Esophagus squamous epithelium (tissue), 5 donors: ENCODE results near the gene GRPEL1. TPM values are rescaled to one million over a fixed set of nuclear protein-coding genes. Genes with fewer than 3 reads are reported as not detected.

Experiments
- DNase-seq: peaks from one replicate; lab custom pipeline; 2025; lab: John Stamatoyannopoulos, UW
- H3K27ac ChIP-seq, 4 donors: fragments of 200-600 bp; sonication (generic); one replicate each; pipeline ENCODE4 v1.5.1; 2016 to 2019; ENCODE audit warnings: mild to moderate bottlenecking in 1 of 4
- H3K27me3 ChIP-seq, 4 donors: fragments of 200-600 bp; sonication (generic); 1 replicate in 3 of 4; 2 replicates in 1 of 4; pipeline versions ENCODE4 v1.5.1 to v1.6.0; 2017 to 2021; ENCODE audit warnings: antibody characterized with exemption in 1 of 4
- H3K36me3 ChIP-seq, 3 donors: fragments of 200-600 bp; sonication (generic); one replicate each; pipeline ENCODE4 v1.5.1; 2016 to 2019
- H3K4me1 ChIP-seq, 3 donors: fragments of 200-600 bp; sonication (generic); one replicate each; pipeline ENCODE4 v1.5.1; 2017 to 2019
- H3K4me3 ChIP-seq, 4 donors: fragments of 200-600 bp; sonication (generic); 1 replicate in 3 of 4; 2 replicates in 1 of 4; pipeline ENCODE4 v1.5.1; 2016 to 2019; ENCODE audit warnings: mild to moderate bottlenecking in 2 of 4, moderate library complexity in 1 of 4
- H3K9me3 ChIP-seq, 3 donors: fragments of 200-600 bp; sonication (generic); one replicate each; pipeline ENCODE4 v1.5.1; 2016 to 2019
- POLR2A ChIP-seq, 4 donors: fragments of 450-650 bp; IDR thresholded peaks; one replicate each; pipeline ENCODE4 v1.6.1; 2017; ENCODE audit warnings: antibody characterized with exemption in 4 of 4, mild to moderate bottlenecking in 4 of 4, moderate library complexity in 3 of 4
- WGBS, 2 donors: methylation state at CpG; one replicate each; pipeline ENCODE4 v1.1.5; 2018; 5-methylcytosine and 5-hydroxymethylcytosine counted together
- intact Hi-C: fragments of 100-400 bp; cut with DNase I; formaldehyde crosslinking; loops from one replicate; pipeline ENCODE4 v1.15.0; 2022
- total RNA-seq, 4 donors: library from RNA; depleted of rRNA; stranded (reverse); fragments of >200 nt; gene quantifications; one replicate each; pipeline ENCODE4 v1.1.0, GENCODE V29; 2016
- TF ChIP-seq, protein P1 (sequence below), 6 experiments: fragments of 450-650 bp in 4 of 6; fragments of 200-600 bp in 2 of 6; sonication (generic) in 2 of 6; IDR thresholded peaks; one replicate each; pipeline ENCODE4 v1.5.1; 2016 to 2019; ENCODE audit warnings: antibody characterized with exemption in 6 of 6, mild to moderate bottlenecking in 4 of 6, moderate library complexity in 4 of 6
- donor health status: DM: yes; HTN: yes; CAD: no.

GRPEL1 gene
- total RNA-seq, 4 donors from 2014 or later = 16.6 to 30.6 (median 20.7) TPM

DNA sequence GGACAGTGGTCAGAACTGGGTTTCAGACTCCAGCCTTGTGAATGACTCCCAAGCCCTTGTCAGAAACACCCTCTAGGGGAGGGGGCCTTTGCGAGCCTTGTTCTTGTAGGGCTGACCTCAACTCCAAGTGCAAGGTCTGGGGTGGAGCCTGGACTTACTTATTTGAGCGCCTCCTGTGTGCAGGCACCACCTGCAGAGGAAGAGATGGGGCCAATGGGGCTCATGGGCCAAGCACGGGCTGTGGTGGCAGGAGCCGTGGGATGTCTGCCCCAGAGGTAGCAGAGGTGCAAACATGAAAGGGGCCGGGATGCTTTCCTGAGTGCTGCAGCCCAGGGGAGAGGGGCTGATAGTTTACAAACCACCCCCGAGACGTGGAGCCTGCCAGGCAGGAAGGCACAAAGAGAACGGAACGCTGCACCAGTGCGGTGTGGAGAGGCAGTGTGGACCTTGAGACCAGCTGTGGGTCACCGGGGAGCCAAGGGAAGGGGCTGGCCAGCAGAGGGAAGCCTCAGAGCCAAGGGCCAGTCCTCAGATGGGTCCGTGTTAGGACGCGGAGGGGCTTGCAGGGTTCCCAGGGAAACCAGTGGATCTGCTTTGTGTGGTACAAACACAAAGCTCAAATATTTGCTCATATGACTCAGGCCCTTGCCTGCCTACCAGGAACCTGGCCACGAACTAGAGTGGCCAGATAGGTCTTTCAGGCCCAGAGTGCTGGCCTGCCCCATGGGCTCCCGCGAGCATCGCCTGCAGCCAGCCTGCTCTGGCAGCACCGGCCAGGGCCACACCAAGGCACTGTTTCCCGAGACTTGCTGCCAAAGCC is 33.4 kb downstream of the GRPEL1 start:
- intact Hi-C loops = no loop called here
- Histone ChIP-seq H3K27me3 (no peaks in the 10 kb centered on the region), H3K9me3 (no peaks in the 10 kb centered on the region), H3K27ac (no peak overlapping the region), H3K4me3 (no peak overlapping the region), H3K4me1 (peaks cover 3 to 10% (median 7%) of the 10 kb centered on the region in 3 donors), H3K36me3 (peaks cover 12 to 43% (median 28%) of the 10 kb centered on the region in 3 donors)
- no peak for TF ChIP-seq POLR2A (IDR thresholded peaks at IDR 0.05)
- WGBS, 2 donors = 45 to 60% methylated on average over 12 to 16 of the region's 20 CpGs
- DNase-seq = no peak

DNA sequence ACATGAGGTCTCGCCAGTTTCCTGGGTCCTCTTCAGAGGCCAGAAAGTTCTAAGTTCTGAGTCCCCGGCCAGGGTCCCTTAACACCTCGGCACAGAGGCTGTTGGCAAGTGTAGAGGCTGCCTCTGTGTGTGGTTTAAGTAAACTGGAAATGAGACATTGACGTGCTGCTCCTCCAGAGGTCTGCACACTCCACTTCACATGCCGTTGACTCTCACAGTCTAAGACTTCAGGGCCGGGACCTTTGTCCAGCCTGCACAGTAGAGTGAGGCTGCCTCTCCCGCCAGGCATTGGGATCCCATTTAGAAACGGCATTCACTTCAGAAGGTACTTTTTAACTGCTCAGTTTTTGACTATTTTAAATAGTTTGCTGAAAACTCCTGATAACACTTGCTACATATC is 35.3 kb downstream of the GRPEL1 start:
- H3K27ac ChIP-seq = no peak overlapping the region
- TF ChIP-seq, protein P1, sequence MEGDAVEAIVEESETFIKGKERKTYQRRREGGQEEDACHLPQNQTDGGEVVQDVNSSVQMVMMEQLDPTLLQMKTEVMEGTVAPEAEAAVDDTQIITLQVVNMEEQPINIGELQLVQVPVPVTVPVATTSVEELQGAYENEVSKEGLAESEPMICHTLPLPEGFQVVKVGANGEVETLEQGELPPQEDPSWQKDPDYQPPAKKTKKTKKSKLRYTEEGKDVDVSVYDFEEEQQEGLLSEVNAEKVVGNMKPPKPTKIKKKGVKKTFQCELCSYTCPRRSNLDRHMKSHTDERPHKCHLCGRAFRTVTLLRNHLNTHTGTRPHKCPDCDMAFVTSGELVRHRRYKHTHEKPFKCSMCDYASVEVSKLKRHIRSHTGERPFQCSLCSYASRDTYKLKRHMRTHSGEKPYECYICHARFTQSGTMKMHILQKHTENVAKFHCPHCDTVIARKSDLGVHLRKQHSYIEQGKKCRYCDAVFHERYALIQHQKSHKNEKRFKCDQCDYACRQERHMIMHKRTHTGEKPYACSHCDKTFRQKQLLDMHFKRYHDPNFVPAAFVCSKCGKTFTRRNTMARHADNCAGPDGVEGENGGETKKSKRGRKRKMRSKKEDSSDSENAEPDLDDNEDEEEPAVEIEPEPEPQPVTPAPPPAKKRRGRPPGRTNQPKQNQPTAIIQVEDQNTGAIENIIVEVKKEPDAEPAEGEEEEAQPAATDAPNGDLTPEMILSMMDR (IDR thresholded peaks at IDR 0.05) = no peak
- TF ChIP-seq POLR2A (IDR thresholded peaks at IDR 0.05) = no peak
- no peak for DNase-seq
- 76 to 83% methylated on average over 5 to 7 of the region's 8 CpGs for WGBS, 2 donors
- H3K27me3 ChIP-seq = no peaks in the 10 kb centered on the region
- H3K36me3 ChIP-seq = peaks cover 12 to 61% (median 28%) of the 10 kb centered on the region in 3 donors
- H3K4me1 ChIP-seq = peaks cover 3 to 10% (median 7%) of the 10 kb centered on the region in 3 donors
- intact Hi-C loops = no loop called here
- no peaks in the 10 kb centered on the region for H3K9me3 ChIP-seq
- H3K4me3 ChIP-seq = no peak overlapping the region

DNA sequence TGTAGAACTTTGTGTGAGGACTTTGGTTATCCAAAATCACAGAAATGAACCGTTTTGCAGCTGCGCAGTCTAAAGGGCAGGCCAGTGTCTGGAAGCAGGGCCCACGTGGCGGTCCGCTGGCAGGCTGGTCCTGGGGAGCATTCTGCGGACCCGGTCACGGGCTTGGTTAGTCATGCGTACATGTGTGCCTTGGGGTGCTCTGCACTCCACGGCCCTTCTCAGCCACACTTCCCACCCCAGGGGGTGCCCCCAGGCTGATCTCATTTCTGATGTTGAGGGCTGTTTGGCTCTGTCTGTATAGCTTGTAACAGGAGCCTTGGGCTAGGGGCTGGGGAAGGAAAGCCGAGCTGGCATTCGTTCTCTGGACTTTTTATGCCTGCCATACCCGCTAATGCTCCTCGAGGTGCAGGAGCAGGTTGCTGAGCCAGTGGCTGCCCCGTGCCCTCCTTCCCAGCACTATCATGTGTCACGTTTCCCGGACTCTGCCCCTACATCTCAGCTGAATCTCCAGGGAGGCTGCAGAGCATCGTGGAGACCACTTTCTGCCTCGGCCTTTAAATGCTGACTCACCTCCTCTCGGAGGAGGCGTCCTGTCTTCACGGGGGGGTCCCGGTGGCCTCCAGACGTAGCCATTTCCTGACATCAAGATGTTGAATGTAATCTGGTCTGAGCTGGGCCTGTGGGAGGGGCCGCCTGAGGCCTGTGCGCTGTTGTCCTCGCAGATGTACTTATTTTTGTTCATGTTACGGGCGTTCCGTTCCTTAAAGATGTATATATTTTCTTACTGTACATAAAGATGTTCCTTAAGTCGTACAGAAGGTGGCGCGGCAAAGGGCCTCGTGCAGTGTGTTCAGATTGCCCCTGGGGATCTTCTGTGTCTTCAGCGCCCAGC is 36.1 kb downstream of the GRPEL1 start:
- H3K27ac ChIP-seq = no peak overlapping the region
- no peak for TF ChIP-seq POLR2A (IDR thresholded peaks at IDR 0.05)
- TF ChIP-seq, protein P1 (IDR thresholded peaks at IDR 0.05) = no peak
- 76 to 93% methylated on average over 11 to 29 of the region's 35 CpGs for WGBS, 2 donors
- peaks cover 12 to 69% (median 30%) of the 10 kb centered on the region in 3 donors for H3K36me3 ChIP-seq
- H3K4me1 ChIP-seq = peaks cover 3 to 10% (median 7%) of the 10 kb centered on the region in 3 donors
- H3K4me3 ChIP-seq = no peak overlapping the region
- intact Hi-C loops = no loop called here
- H3K27me3 ChIP-seq = no peaks in the 10 kb centered on the region
- H3K9me3 ChIP-seq = no peaks in the 10 kb centered on the region
- DNase-seq = no peak

DNA sequence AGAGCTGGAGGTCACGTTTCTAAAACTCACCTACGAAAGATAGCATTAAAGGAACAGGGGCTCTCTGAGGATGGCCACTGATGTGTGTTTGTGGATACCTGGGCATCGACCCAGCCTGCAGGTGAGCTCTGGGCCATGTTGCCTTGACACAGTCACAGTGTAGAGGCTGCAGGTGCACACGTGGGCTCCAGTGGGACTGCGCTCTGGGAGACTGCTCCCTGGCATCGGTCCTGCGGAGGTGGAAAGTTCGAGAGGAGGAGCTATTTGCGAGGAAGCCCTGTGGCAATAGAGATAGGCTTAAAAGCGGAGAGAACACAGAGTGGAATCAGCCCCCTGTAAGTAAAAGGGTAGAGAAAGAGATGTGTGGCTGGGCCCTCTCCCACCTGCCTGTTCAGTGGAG is 37.0 kb downstream of the GRPEL1 start:
- peaks cover 3 to 10% (median 7%) of the 10 kb centered on the region in 3 donors for H3K4me1 ChIP-seq
- no peak for TF ChIP-seq POLR2A (IDR thresholded peaks at IDR 0.05)
- TF ChIP-seq, protein P1 (IDR thresholded peaks at IDR 0.05) = no peak
- intact Hi-C loops = no loop called here
- 84 to 88% methylated on average over 6 to 8 of the region's 10 CpGs for WGBS, 2 donors
- H3K9me3 ChIP-seq = no peaks in the 10 kb centered on the region
- no peak overlapping the region for H3K27ac ChIP-seq
- no peak for DNase-seq
- no peaks in the 10 kb centered on the region for H3K27me3 ChIP-seq
- H3K4me3 ChIP-seq = no peak overlapping the region
- peaks cover 12 to 79% (median 35%) of the 10 kb centered on the region in 3 donors for H3K36me3 ChIP-seq

DNA sequence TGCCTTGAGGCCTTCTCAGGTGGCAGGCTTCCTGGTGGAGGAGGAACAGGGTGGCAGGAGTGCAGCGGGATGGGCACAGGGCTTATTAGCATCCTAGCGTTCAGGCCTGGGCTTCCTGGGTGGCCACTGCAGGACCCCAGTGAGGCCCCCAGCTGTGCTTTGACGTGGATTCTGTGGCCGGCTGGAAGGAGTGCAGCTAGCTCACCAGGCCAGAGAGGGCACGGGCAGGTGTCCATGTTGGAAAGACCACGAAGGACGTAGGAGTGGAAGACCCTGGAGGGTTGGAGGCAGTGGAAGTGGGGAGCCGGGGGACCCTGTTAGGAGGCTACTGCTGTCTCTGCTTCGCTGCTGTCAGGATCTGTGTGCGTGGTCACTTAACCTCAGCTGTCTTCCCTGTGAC is 37.9 kb downstream of the GRPEL1 start:
- H3K27me3 ChIP-seq = no peaks in the 10 kb centered on the region
- peaks cover 19 to 88% (median 43%) of the 10 kb centered on the region in 3 donors for H3K36me3 ChIP-seq
- no peak for DNase-seq
- H3K27ac ChIP-seq = no peak overlapping the region
- H3K9me3 ChIP-seq = no peaks in the 10 kb centered on the region
- TF ChIP-seq, protein P1 (IDR thresholded peaks at IDR 0.05) = no peak
- TF ChIP-seq POLR2A (IDR thresholded peaks at IDR 0.05) = no peak
- no peak overlapping the region for H3K4me3 ChIP-seq
- 94 to 100% methylated on average over 2 to 8 of the region's 10 CpGs for WGBS, 2 donors
- peaks cover 3 to 9% (median 7%) of the 10 kb centered on the region in 3 donors for H3K4me1 ChIP-seq
- intact Hi-C loops = no loop called here
